WTC11 (cell line): ENCODE data around the gene RIMBP2.

ENCODE experiments used
- CREB1 ChIP-seq: sonication (generic); formaldehyde crosslinking; IDR thresholded peaks from 2 replicates; pipeline ENCODE4 v1.8.0; 2023; ENCODE audit warnings: mild to moderate bottlenecking, missing genetic modification reagents
- IRF2 ChIP-seq: sonication (generic); formaldehyde crosslinking; IDR thresholded peaks from 2 replicates; pipeline ENCODE4 v1.8.0; 2022; ENCODE audit warnings: low read depth, missing genetic modification reagents, borderline replicate concordance
- MXD4 ChIP-seq: fragments of 250-450 bp; sonication (Bioruptor Pico); IDR thresholded peaks from 2 replicates; pipeline ENCODE4 v1.8.0; 2021; ENCODE audit warnings: mild to moderate bottlenecking, moderate library complexity, borderline replicate concordance
- RELA ChIP-seq: sonication (generic); formaldehyde crosslinking; IDR thresholded peaks from 2 replicates; pipeline ENCODE4 v1.8.1; 2022; ENCODE audit warnings: missing genetic modification reagents, mild to moderate bottlenecking, borderline replicate concordance
- SMAD3 ChIP-seq: sonication (generic); formaldehyde crosslinking; IDR thresholded peaks from 2 replicates; pipeline ENCODE4 v1.8.0; 2022; ENCODE audit warnings: missing genetic modification reagents, mild to moderate bottlenecking, borderline replicate concordance
- SP1 ChIP-seq: sonication (generic); formaldehyde crosslinking; conservative IDR thresholded peaks from 2 replicates; pipeline ENCODE4 v1.8.1; 2022; ENCODE audit warnings: missing genetic modification reagents
- ZNF121 ChIP-seq: sonication (generic); formaldehyde crosslinking; IDR thresholded peaks from 2 replicates; pipeline ENCODE4 v1.8.0; 2023; ENCODE audit warnings: missing genetic modification reagents
- TF ChIP-seq, protein P1 (sequence below): sonication (generic); formaldehyde crosslinking; IDR thresholded peaks from 2 replicates; pipeline ENCODE4 v1.8.0; 2022; ENCODE audit warnings: mild to moderate bottlenecking, missing genetic modification reagents
- TF ChIP-seq, protein P2 (sequence below): sonication (generic); formaldehyde crosslinking; IDR thresholded peaks from 2 replicates; pipeline ENCODE4 v1.8.1; 2023; ENCODE audit warnings: mild to moderate bottlenecking, missing genetic modification reagents, moderate library complexity
- TF ChIP-seq, protein P3 (sequence below): fragments of 200-600 bp; IDR thresholded peaks from 2 replicates; pipeline ENCODE4 v1.8.0; 2022; ENCODE audit warnings: antibody characterized with exemption
- TF ChIP-seq, protein P4 (sequence below): sonication (generic); formaldehyde crosslinking; IDR thresholded peaks from 2 replicates; pipeline ENCODE4 v1.8.1; 2022; ENCODE audit warnings: missing genetic modification reagents, borderline replicate concordance
- TF ChIP-seq, protein P5 (sequence below): sonication (generic); formaldehyde crosslinking; IDR thresholded peaks from 2 replicates; pipeline ENCODE4 v1.8.0; 2022; ENCODE audit warnings: mild to moderate bottlenecking, missing genetic modification reagents
- TF ChIP-seq, protein P6 (sequence below): sonication (generic); formaldehyde crosslinking; IDR thresholded peaks from 2 replicates; pipeline ENCODE4 v1.8.1; 2022; ENCODE audit warnings: low read depth, missing genetic modification reagents, borderline replicate concordance

DNA sequence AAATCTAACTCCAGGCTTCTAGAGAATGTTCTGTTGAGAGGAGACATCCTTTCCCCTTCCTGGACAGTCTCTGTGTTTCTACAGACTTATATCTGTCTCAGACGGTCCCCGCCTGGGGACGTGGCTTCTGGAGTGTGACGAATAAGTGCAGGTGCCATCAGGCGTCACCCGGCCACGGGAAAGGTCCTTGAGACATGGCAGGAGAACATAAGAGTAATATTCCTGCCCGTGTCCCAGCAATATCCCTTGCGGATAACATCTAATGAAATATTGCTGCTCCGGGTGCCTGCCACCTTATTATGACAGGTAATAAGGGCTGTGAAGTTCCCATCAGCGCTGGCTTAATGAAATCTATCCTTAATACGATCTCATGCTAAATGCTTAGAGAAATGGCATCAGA is 238.8 kb downstream of the RIMBP2 start:
- TF ChIP-seq, protein P1, sequence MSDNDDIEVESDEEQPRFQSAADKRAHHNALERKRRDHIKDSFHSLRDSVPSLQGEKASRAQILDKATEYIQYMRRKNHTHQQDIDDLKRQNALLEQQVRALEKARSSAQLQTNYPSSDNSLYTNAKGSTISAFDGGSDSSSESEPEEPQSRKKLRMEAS (CRISPR knock-in tag), result no peak
- TF ChIP-seq, protein P2, sequence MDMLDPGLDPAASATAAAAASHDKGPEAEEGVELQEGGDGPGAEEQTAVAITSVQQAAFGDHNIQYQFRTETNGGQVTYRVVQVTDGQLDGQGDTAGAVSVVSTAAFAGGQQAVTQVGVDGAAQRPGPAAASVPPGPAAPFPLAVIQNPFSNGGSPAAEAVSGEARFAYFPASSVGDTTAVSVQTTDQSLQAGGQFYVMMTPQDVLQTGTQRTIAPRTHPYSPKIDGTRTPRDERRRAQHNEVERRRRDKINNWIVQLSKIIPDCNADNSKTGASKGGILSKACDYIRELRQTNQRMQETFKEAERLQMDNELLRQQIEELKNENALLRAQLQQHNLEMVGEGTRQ (CRISPR knock-in tag), result no peak
- TF ChIP-seq ZNF121 (CRISPR knock-in tag) (no peak), SMAD3 (CRISPR knock-in tag) (no peak), IRF2 (no peak), RELA (CRISPR knock-in tag) (no peak), SP1 (CRISPR knock-in tag) (no peak), MXD4 (no peak), CREB1 (no peak)
- TF ChIP-seq, protein P3, sequence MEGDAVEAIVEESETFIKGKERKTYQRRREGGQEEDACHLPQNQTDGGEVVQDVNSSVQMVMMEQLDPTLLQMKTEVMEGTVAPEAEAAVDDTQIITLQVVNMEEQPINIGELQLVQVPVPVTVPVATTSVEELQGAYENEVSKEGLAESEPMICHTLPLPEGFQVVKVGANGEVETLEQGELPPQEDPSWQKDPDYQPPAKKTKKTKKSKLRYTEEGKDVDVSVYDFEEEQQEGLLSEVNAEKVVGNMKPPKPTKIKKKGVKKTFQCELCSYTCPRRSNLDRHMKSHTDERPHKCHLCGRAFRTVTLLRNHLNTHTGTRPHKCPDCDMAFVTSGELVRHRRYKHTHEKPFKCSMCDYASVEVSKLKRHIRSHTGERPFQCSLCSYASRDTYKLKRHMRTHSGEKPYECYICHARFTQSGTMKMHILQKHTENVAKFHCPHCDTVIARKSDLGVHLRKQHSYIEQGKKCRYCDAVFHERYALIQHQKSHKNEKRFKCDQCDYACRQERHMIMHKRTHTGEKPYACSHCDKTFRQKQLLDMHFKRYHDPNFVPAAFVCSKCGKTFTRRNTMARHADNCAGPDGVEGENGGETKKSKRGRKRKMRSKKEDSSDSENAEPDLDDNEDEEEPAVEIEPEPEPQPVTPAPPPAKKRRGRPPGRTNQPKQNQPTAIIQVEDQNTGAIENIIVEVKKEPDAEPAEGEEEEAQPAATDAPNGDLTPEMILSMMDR, result no peak
- TF ChIP-seq, protein P4, sequence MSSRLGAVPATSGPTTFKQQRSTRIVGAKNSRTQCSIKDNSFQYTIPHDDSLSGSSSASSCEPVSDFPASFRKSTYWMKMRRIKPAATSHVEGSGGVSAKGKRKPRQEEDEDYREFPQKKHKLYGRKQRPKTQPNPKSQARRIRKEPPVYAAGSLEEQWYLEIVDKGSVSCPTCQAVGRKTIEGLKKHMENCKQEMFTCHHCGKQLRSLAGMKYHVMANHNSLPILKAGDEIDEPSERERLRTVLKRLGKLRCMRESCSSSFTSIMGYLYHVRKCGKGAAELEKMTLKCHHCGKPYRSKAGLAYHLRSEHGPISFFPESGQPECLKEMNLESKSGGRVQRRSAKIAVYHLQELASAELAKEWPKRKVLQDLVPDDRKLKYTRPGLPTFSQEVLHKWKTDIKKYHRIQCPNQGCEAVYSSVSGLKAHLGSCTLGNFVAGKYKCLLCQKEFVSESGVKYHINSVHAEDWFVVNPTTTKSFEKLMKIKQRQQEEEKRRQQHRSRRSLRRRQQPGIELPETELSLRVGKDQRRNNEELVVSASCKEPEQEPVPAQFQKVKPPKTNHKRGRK, result no peak
- TF ChIP-seq, protein P5, sequence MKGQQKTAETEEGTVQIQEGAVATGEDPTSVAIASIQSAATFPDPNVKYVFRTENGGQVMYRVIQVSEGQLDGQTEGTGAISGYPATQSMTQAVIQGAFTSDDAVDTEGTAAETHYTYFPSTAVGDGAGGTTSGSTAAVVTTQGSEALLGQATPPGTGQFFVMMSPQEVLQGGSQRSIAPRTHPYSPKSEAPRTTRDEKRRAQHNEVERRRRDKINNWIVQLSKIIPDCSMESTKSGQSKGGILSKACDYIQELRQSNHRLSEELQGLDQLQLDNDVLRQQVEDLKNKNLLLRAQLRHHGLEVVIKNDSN (CRISPR knock-in tag), result no peak
- TF ChIP-seq, protein P6, sequence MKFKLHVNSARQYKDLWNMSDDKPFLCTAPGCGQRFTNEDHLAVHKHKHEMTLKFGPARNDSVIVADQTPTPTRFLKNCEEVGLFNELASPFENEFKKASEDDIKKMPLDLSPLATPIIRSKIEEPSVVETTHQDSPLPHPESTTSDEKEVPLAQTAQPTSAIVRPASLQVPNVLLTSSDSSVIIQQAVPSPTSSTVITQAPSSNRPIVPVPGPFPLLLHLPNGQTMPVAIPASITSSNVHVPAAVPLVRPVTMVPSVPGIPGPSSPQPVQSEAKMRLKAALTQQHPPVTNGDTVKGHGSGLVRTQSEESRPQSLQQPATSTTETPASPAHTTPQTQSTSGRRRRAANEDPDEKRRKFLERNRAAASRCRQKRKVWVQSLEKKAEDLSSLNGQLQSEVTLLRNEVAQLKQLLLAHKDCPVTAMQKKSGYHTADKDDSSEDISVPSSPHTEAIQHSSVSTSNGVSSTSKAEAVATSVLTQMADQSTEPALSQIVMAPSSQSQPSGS (CRISPR knock-in tag), result no peak
